H9 (cell line): ENCODE data around the gene SPEM3. TPM values are rescaled to one million over a fixed set of nuclear protein-coding genes. Genes with fewer than 3 reads are reported as not detected.

Source experiments
- DNase-seq: peaks from one replicate; pipeline ENCODE4 v3.0.0-alpha.2; 2017
- H2AFZ ChIP-seq: one replicate; pipeline ENCODE4 v1.6.1; 2013; ENCODE audit warnings: mild to moderate bottlenecking, low read length, control low read depth, moderate library complexity
- H2AK5ac ChIP-seq: 2 replicates; pipeline ENCODE4 v1.6.1; 2013; ENCODE audit warnings: low read length, control low read depth, mixed read lengths; ENCODE audit not compliant: insufficient read length
- H2BK120ac ChIP-seq: one replicate; pipeline ENCODE4 v1.6.1; 2013; ENCODE audit warnings: low read depth, mild to moderate bottlenecking, low read length, control low read depth, inconsistent platforms; ENCODE audit not compliant: poor library complexity, severe bottlenecking
- H2BK12ac ChIP-seq: 2 replicates; pipeline ENCODE4 v1.6.1; 2013; ENCODE audit warnings: low read length, control low read depth, mixed read lengths, low read depth; ENCODE audit not compliant: insufficient read length
- H2BK15ac ChIP-seq: 2 replicates; pipeline ENCODE4 v1.6.1; 2013; ENCODE audit warnings: low read depth, low read length, control low read depth
- H2BK20ac ChIP-seq: one replicate; pipeline ENCODE4 v1.6.1; 2013; ENCODE audit warnings: low read depth, mild to moderate bottlenecking, low read length, control low read depth, inconsistent platforms; ENCODE audit not compliant: poor library complexity, severe bottlenecking
- H2BK5ac ChIP-seq: 2 replicates; pipeline ENCODE4 v1.6.1; 2013; ENCODE audit warnings: low read length, control low read depth, mixed read lengths; ENCODE audit not compliant: insufficient read length
- H3K14ac ChIP-seq: 2 replicates; pipeline ENCODE4 v1.6.1; 2013; ENCODE audit warnings: low read length, control low read depth; ENCODE audit not compliant: insufficient read depth
- H3K18ac ChIP-seq: 2 replicates; pipeline ENCODE4 v1.6.1; 2013; ENCODE audit warnings: low read depth, mild to moderate bottlenecking, mixed read lengths, low read length, control low read depth; ENCODE audit not compliant: insufficient read length
- H3K23ac ChIP-seq: 2 replicates; pipeline ENCODE4 v1.6.1; 2013; ENCODE audit warnings: low read length, control low read depth, mixed read lengths, low read depth; ENCODE audit not compliant: insufficient read length
- H3K23me2 ChIP-seq: 2 replicates; pipeline ENCODE4 v1.6.1; 2013; ENCODE audit warnings: low read depth, mild to moderate bottlenecking, mixed read lengths, low read length, control low read depth; ENCODE audit not compliant: insufficient read length, poor library complexity, severe bottlenecking
- H3K27ac ChIP-seq: 2 replicates; pipeline ENCODE4 v1.5.1; 2013; ENCODE audit warnings: low read length, control low read depth, mixed read lengths, low read depth; ENCODE audit not compliant: insufficient read length
- H3K27me3 ChIP-seq: 2 replicates; pipeline ENCODE4 v1.6.1; 2013; ENCODE audit warnings: low read length, control low read depth, inconsistent platforms; ENCODE audit not compliant: insufficient read depth
- H3K4ac ChIP-seq: 2 replicates; pipeline ENCODE4 v1.6.1; 2013; ENCODE audit warnings: low read depth, mild to moderate bottlenecking, control low read depth, inconsistent platforms, low read length, moderate library complexity
- H3K4me1 ChIP-seq: 2 replicates; pipeline ENCODE4 v1.6.1; 2013; ENCODE audit warnings: low read length, control low read depth, inconsistent platforms; ENCODE audit not compliant: insufficient read depth
- H3K4me2 ChIP-seq: 2 replicates; pipeline ENCODE4 v1.6.1; 2013; ENCODE audit warnings: low read length, control low read depth, mixed read lengths; ENCODE audit not compliant: insufficient read length, insufficient read depth
- H3K56ac ChIP-seq: 2 replicates; pipeline ENCODE4 v1.6.1; 2013; ENCODE audit warnings: low read depth, mild to moderate bottlenecking, mixed read lengths, low read length, control low read depth; ENCODE audit not compliant: insufficient read length
- H3K79me1 ChIP-seq: 2 replicates; pipeline ENCODE4 v1.6.1; 2013; ENCODE audit warnings: low read depth, mild to moderate bottlenecking, moderate library complexity, low read length, control low read depth, inconsistent platforms; ENCODE audit not compliant: insufficient read depth, poor library complexity, severe bottlenecking
- H3K79me2 ChIP-seq: 2 replicates; pipeline ENCODE4 v1.6.1; 2013; ENCODE audit warnings: low read length, control low read depth, inconsistent platforms; ENCODE audit not compliant: insufficient read depth
- H3K9ac ChIP-seq: 2 replicates; pipeline ENCODE4 v1.6.1; 2013; ENCODE audit warnings: low read length, control low read depth, mixed read lengths; ENCODE audit not compliant: insufficient read length; ENCODE audit errors: extremely low read depth
- H3K9me3 ChIP-seq: one replicate; pipeline ENCODE4 v1.6.1; 2013; ENCODE audit warnings: low read depth, low read length, inconsistent platforms; ENCODE audit not compliant: control insufficient read depth
- H3T11ph ChIP-seq: one replicate; pipeline ENCODE4 v1.6.1; 2013; ENCODE audit warnings: mild to moderate bottlenecking, low read length, control low read depth, inconsistent platforms
- H4K20me1 ChIP-seq: one replicate; pipeline ENCODE4 v1.6.1; 2013; ENCODE audit not compliant: control insufficient read depth, insufficient read length, insufficient read depth
- H4K5ac ChIP-seq: 2 replicates; pipeline ENCODE4 v1.6.1; 2013; ENCODE audit warnings: low read depth, mild to moderate bottlenecking, mixed read lengths, low read length, control low read depth; ENCODE audit not compliant: insufficient read length
- H4K8ac ChIP-seq: replicated peaks from 2 replicates; pipeline ENCODE4 v1.6.1; 2013; ENCODE audit warnings: low read length, control low read depth, mixed read lengths, low read depth; ENCODE audit not compliant: insufficient read length
- H4K91ac ChIP-seq: 2 replicates; pipeline ENCODE4 v1.6.1; 2013; ENCODE audit warnings: low read depth, mild to moderate bottlenecking, moderate library complexity, mixed read lengths, low read length, control low read depth; ENCODE audit not compliant: insufficient read length
- H3K27ac Mint-ChIP-seq, 3 experiments: 2 replicates in 2 of 3; 3 replicates in 1 of 3; pipeline ENCODE4 v1.8.0; 2020 to 2021; ENCODE audit warnings: mixed read lengths in 3 of 3, mild to moderate bottlenecking in 1 of 3, moderate library complexity in 1 of 3
- H3K27me3 Mint-ChIP-seq: 2 replicates; pipeline ENCODE4 v1.8.0; 2021; ENCODE audit warnings: low read depth, mild to moderate bottlenecking, moderate library complexity, mixed read lengths
- H3K36me3 Mint-ChIP-seq, 3 experiments: 2 replicates in 2 of 3; 3 replicates in 1 of 3; pipeline ENCODE4 v1.8.0; 2020 to 2021; ENCODE audit warnings: low read depth in 3 of 3, mixed read lengths in 3 of 3; ENCODE audit not compliant: insufficient read depth in 1 of 3
- H3K4me1 Mint-ChIP-seq, 2 experiments: 2 replicates each; pipeline ENCODE4 v1.8.0; 2020; ENCODE audit warnings: mixed read lengths in 2 of 2
- H3K4me3 Mint-ChIP-seq, 2 experiments: 2 replicates in 1 of 2; 3 replicates in 1 of 2; pipeline ENCODE4 v1.8.0; 2020 to 2021; ENCODE audit warnings: mild to moderate bottlenecking in 2 of 2, mixed read lengths in 2 of 2, moderate library complexity in 1 of 2
- H3K9me3 Mint-ChIP-seq, 2 experiments: 2 replicates in 1 of 2; 3 replicates in 1 of 2; pipeline ENCODE4 v1.8.0; 2020; ENCODE audit warnings: mild to moderate bottlenecking in 2 of 2, mixed read lengths in 2 of 2, moderate library complexity in 1 of 2
- WGBS: extraction: QIAGEN DNeasy Blood & Tissue Kit; methylation state at CpG from one replicate; pipeline ENCODE4 v1.1.7; 2013; ENCODE audit warnings: missing lambda C conversion rate, low lambda C conversion rate, mixed read lengths; ENCODE audit not compliant: insufficient read length; ENCODE audit errors: extremely low coverage; 5-methylcytosine and 5-hydroxymethylcytosine counted together
- total RNA-seq: library from RNA; stranded (reverse); gene quantifications from 2 replicates; pipeline ENCODE4 v1.2.1, GENCODE V29; 2021
- TF ChIP-seq, protein P1 (sequence below): fragments of 200-600 bp; sonication (generic); conservative IDR thresholded peaks from 3 replicates; pipeline ENCODE4 v1.8.0; 2021; ENCODE audit warnings: antibody characterized with exemption, mild to moderate bottlenecking

SPEM3 gene
- total RNA-seq, 1 experiment from 2014 or later: not detected

DNA sequence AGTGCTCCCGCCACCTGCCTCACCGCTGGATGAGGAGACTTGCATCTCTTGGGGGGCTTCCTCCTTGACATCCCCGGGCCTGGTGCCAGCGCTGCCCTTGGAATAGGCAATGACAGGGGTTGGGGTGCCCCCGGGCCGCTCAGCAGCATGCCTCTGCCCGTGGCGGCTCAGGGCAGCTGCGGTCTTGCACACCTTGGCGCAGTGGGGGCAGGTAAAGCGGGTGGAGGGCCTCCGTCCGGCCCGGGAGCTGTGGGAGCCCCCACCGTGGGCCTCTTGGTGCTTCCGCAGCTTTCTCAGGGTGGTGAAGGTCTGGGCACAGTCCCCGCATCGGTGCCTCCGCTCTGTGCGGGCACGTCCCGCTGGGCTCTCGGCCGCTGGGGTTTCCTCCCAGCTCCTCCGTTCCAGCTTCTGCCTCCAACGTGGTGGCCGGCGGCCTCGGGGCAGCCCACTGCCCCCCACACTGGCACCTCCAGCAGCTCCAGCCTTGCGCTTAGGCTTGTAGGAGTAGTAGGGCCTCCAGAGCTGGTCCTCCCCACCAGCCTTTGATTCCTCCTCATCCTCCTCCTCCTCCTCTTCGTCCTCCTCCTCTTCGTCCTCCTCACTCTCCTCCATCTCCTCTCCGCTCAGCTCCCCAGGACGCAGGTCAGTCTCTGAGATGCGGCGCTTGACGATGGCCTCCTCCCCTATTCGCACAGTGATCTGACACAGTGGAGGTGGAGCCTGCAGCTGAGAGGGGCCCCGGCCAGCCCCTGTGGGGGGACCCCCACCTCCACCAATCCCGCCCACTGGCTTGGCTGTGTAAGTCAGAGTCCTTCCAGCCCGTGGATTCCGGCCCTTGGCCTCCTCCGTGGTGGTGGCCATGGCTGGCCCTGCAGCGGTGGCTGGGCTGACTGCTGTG, 34.1 kb downstream of the SPEM3 start:
- Histone ChIP-seq H4K8ac (no peak overlapping the region), H4K91ac (no peak overlapping the region), H2AK5ac (no peak overlapping the region), H3K4ac (no peak overlapping the region), H3K18ac (no peak overlapping the region), H4K20me1 (peaks cover 2% of the 10 kb centered on the region), H3K27me3 (no peaks in the 10 kb centered on the region), H2AFZ (no peak overlapping the region), H3K23ac (no peak overlapping the region), H3K4me2 (no peak overlapping the region), H3K23me2 (no peaks in the 10 kb centered on the region), H3K14ac (no peak overlapping the region), H3K27ac (no peak overlapping the region), H3K79me1 (no peaks in the 10 kb centered on the region), H2BK20ac (no peak overlapping the region), H3K9ac (no peak overlapping the region), H2BK5ac (no peak overlapping the region), H3K9me3 (no peaks in the 10 kb centered on the region), H2BK120ac (no peak overlapping the region), H4K5ac (no peak overlapping the region), H3K79me2 (no peaks in the 10 kb centered on the region), H2BK12ac (no peak overlapping the region), H2BK15ac (no peak overlapping the region), H3T11ph (no peak overlapping the region), H3K56ac (no peak overlapping the region), H3K4me1 (peaks cover 8% of the 10 kb centered on the region; the same call in 1 of the 2 replicates)
- Mint-ChIP-seq H3K36me3 (peaks cover 3 to 20% (median 18%) of the 10 kb centered on the region in 3 experiments; a peak in 5 of 7 replicates), H3K9me3 (no peaks in the 10 kb centered on the region), H3K4me1 (peaks cover 9 to 21% of the 10 kb centered on the region in 2 experiments), H3K27me3 (no peaks in the 10 kb centered on the region), H3K27ac (no peak overlapping the region; a peak in 1 of 7 replicates), H3K4me3 (no peak overlapping the region; a peak in 1 of 5 replicates)
- TF ChIP-seq, protein P1, sequence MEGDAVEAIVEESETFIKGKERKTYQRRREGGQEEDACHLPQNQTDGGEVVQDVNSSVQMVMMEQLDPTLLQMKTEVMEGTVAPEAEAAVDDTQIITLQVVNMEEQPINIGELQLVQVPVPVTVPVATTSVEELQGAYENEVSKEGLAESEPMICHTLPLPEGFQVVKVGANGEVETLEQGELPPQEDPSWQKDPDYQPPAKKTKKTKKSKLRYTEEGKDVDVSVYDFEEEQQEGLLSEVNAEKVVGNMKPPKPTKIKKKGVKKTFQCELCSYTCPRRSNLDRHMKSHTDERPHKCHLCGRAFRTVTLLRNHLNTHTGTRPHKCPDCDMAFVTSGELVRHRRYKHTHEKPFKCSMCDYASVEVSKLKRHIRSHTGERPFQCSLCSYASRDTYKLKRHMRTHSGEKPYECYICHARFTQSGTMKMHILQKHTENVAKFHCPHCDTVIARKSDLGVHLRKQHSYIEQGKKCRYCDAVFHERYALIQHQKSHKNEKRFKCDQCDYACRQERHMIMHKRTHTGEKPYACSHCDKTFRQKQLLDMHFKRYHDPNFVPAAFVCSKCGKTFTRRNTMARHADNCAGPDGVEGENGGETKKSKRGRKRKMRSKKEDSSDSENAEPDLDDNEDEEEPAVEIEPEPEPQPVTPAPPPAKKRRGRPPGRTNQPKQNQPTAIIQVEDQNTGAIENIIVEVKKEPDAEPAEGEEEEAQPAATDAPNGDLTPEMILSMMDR: no peak
- no CpG with 5 or more reads among the region's 44 CpGs for WGBS
- DNase-seq: no peak
